Measurements from ENCODE around the gene SLC24A3. TPM values are rescaled to one million over a fixed set of nuclear protein-coding genes. Genes with fewer than 3 reads are reported as not detected.

The SLC24A3 gene
- total and polyA plus RNA-seq, 2 experiments from 2014 or later, result not detected

GRCh38 chr20:19654921-19655320 lies 442.5 kb downstream of the SLC24A3 start:
- no peak for DNase-seq
- no peaks in the 10 kb centered on the region for H3K79me2 ChIP-seq (ENCODE audit: insufficient read depth)
- H3K9me2 ChIP-seq (ENCODE audit: insufficient read depth), result no peaks in the 10 kb centered on the region
- no peak overlapping the region for H2AFZ ChIP-seq
- H3K9me3 ChIP-seq (ENCODE audit: low read depth), result no peaks in the 10 kb centered on the region
- in situ Hi-C loops (cut with MboI), result loop anchor here (25.0 kb wide), 2 partner anchors 1018 to 1243 kb away; no protein-coding TSS in a partner anchor
- no peak for TF ChIP-seq EZH2 (IDR thresholded peaks at IDR 0.05; ENCODE audit: insufficient read depth, poor library complexity, severe bottlenecking)
- TF ChIP-seq EZH2phosphoT487 (IDR thresholded peaks at IDR 0.05; ENCODE audit: insufficient read depth, low read depth), result no peak
- H4K20me1 ChIP-seq (ENCODE audit: insufficient read depth), result no peaks in the 10 kb centered on the region
- peaks cover 28% of the 10 kb centered on the region; the same call in 1 of the 2 replicates for H3K27me3 ChIP-seq (replicated peaks; ENCODE audit: insufficient read depth)
- WGBS, 2 experiments (ENCODE audit: low coverage in 1 of 2, low lambda C conversion rate in 2 of 2, missing lambda C conversion rate in 2 of 2), result 82 to 87% methylated on average over 8 of the region's 8 CpGs
- no peak overlapping the region for H3K27ac ChIP-seq
- no peak overlapping the region for H3K9ac ChIP-seq
- H3F3A ChIP-seq (ENCODE audit: insufficient read depth), result no peaks in the 10 kb centered on the region
- no peak overlapping the region for H3K4me2 ChIP-seq (ENCODE audit: unreplicated experiment)
- H3K4me1 ChIP-seq (ENCODE audit: insufficient read depth), result no peaks in the 10 kb centered on the region
- no peak overlapping the region for H3K4me3 ChIP-seq
- no peaks in the 10 kb centered on the region for H3K36me3 ChIP-seq (ENCODE audit: low read depth)

- Histone ChIP-seq H2AFZ (no peak overlapping the region), H3K9me2 (ENCODE audit: insufficient read depth) (no peaks in the 10 kb centered on the region)
- 73 to 80% methylated on average over 15 of the region's 15 CpGs for WGBS, 2 experiments (ENCODE audit: low coverage in 1 of 2, low lambda C conversion rate in 2 of 2, missing lambda C conversion rate in 2 of 2)
Measured at GRCh38 chr20:19658137-19658536, 445.7 kb downstream of the SLC24A3 start.

GRCh38 chr20:19659448-19659847 lies 447.0 kb downstream of the SLC24A3 start:
- TF ChIP-seq EZH2phosphoT487 (IDR thresholded peaks at IDR 0.05; ENCODE audit: insufficient read depth, low read depth) (no peak), EZH2 (IDR thresholded peaks at IDR 0.05; ENCODE audit: insufficient read depth, poor library complexity, severe bottlenecking) (no peak)
- Histone ChIP-seq H3K9ac (no peak overlapping the region), H3K36me3 (ENCODE audit: low read depth) (no peaks in the 10 kb centered on the region), H3K27me3 (replicated peaks; ENCODE audit: insufficient read depth) (peaks cover 49% of the 10 kb centered on the region), H3K4me2 (ENCODE audit: unreplicated experiment) (no peak overlapping the region), H3K79me2 (ENCODE audit: insufficient read depth) (no peaks in the 10 kb centered on the region), H3K27ac (no peak overlapping the region), H3K9me3 (ENCODE audit: low read depth) (no peaks in the 10 kb centered on the region), H3K9me2 (ENCODE audit: insufficient read depth) (no peaks in the 10 kb centered on the region), H2AFZ (no peak overlapping the region), H4K20me1 (ENCODE audit: insufficient read depth) (no peaks in the 10 kb centered on the region), H3F3A (ENCODE audit: insufficient read depth) (no peaks in the 10 kb centered on the region), H3K4me3 (no peak overlapping the region), H3K4me1 (ENCODE audit: insufficient read depth) (no peaks in the 10 kb centered on the region)
- WGBS, 2 experiments (ENCODE audit: low coverage in 1 of 2, low lambda C conversion rate in 2 of 2, missing lambda C conversion rate in 2 of 2), result 43 to 46% methylated on average over 7 of the region's 7 CpGs
- DNase-seq, result peak; percentile 15
- in situ Hi-C loops (cut with MboI), result loop anchor here (25.0 kb wide), 2 partner anchors 1022 to 1247 kb away; no protein-coding TSS in a partner anchor

More at GRCh38 chr20:19658137-19658536, 445.7 kb downstream of the SLC24A3 start:
- no peaks in the 10 kb centered on the region for H3F3A ChIP-seq (ENCODE audit: insufficient read depth)
- no peaks in the 10 kb centered on the region for H3K4me1 ChIP-seq (ENCODE audit: insufficient read depth)
- TF ChIP-seq EZH2 (IDR thresholded peaks at IDR 0.05; ENCODE audit: insufficient read depth, poor library complexity, severe bottlenecking) (no peak), EZH2phosphoT487 (IDR thresholded peaks at IDR 0.05; ENCODE audit: insufficient read depth, low read depth) (no peak)
- H3K9ac ChIP-seq, result no peak overlapping the region
- H3K9me3 ChIP-seq (ENCODE audit: low read depth), result no peaks in the 10 kb centered on the region
- no peaks in the 10 kb centered on the region for H4K20me1 ChIP-seq (ENCODE audit: insufficient read depth)
- H3K4me2 ChIP-seq (ENCODE audit: unreplicated experiment), result no peak overlapping the region
- peaks cover 49% of the 10 kb centered on the region for H3K27me3 ChIP-seq (replicated peaks; ENCODE audit: insufficient read depth)
- in situ Hi-C loops (cut with MboI), result loop anchor here (25.0 kb wide), 2 partner anchors 1021 to 1246 kb away; no protein-coding TSS in a partner anchor
- H3K4me3 ChIP-seq, result no peak overlapping the region
- no peak for DNase-seq
- H3K27ac ChIP-seq, result no peak overlapping the region
- H3K79me2 ChIP-seq (ENCODE audit: insufficient read depth), result no peaks in the 10 kb centered on the region
- no peaks in the 10 kb centered on the region for H3K36me3 ChIP-seq (ENCODE audit: low read depth)

DNA sequence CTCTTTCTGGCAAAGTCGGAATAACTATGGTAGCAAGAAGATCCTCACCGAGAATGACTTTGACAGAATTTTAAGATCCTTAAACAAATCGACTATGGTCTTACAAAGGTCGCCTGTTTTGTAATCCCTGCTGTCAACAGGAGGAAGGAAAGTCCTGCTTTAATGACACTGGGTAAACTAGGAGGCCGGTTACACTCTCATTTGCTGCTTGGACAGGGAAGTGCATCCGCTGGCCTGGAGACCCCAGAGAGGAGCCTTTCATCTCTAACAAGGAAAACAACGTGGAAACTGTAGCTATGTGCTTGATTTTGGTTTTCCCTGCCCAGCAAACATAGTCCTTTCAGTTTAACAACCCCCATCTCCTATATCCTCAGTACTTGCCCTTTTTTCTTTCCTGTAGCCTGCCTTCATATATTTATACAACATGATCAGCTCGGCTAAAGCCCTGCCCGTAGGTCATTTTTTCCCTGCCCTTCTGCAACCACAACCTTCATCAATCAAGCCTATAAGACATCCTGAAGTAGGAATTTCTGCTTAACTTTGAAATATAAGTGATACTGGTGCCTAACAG lies 448.5 kb downstream of the SLC24A3 start:
- no peak overlapping the region for H3K27ac ChIP-seq
- H3K4me2 ChIP-seq (ENCODE audit: unreplicated experiment), result no peak overlapping the region
- DNase-seq, result no peak
- peaks cover 45% of the 10 kb centered on the region for H3K27me3 ChIP-seq (replicated peaks; ENCODE audit: insufficient read depth)
- no peaks in the 10 kb centered on the region for H3K36me3 ChIP-seq (ENCODE audit: low read depth)
- H3K4me1 ChIP-seq (ENCODE audit: insufficient read depth), result no peaks in the 10 kb centered on the region
- in situ Hi-C loops (cut with MboI), result loop anchor here (10.0 to 25.0 kb wide), 3 partner anchors 456 to 1249 kb away; no protein-coding TSS in a partner anchor
- 54% methylated on average over 9 of the region's 9 CpGs for WGBS, 2 experiments (ENCODE audit: low coverage in 1 of 2, low lambda C conversion rate in 2 of 2, missing lambda C conversion rate in 2 of 2)
- no peak overlapping the region for H3K9ac ChIP-seq
- no peak overlapping the region for H2AFZ ChIP-seq
- no peaks in the 10 kb centered on the region for H4K20me1 ChIP-seq (ENCODE audit: insufficient read depth)
- no peaks in the 10 kb centered on the region for H3K9me2 ChIP-seq (ENCODE audit: insufficient read depth)
- H3K4me3 ChIP-seq, result no peak overlapping the region
- no peaks in the 10 kb centered on the region for H3F3A ChIP-seq (ENCODE audit: insufficient read depth)
- no peaks in the 10 kb centered on the region for H3K79me2 ChIP-seq (ENCODE audit: insufficient read depth)
- no peaks in the 10 kb centered on the region for H3K9me3 ChIP-seq (ENCODE audit: low read depth)
- peak; percentile 23 for TF ChIP-seq EZH2 (IDR thresholded peaks at IDR 0.05; ENCODE audit: insufficient read depth, poor library complexity, severe bottlenecking)
- TF ChIP-seq EZH2phosphoT487 (IDR thresholded peaks at IDR 0.05; ENCODE audit: insufficient read depth, low read depth), result no peak
